DOHH2 (cell line): Measurements from ENCODE around the gene STIM2.
"Not testable (repeated sequence)": the region's sequence is repeated elsewhere in the genome, so short reads cannot be mapped to it uniquely, and the experiment has no call there.

Source experiments
- H3F3A ChIP-seq: fragments of 200-600 bp; sonication (generic), shearing (Covaris generic); 2 replicates; pipeline ENCODE4 v1.6.0; 2016; ENCODE audit warnings: antibody characterized with exemption, mild to moderate bottlenecking; ENCODE audit not compliant: control insufficient read depth, insufficient read depth
- H3K27ac ChIP-seq: fragments of 200-600 bp; sonication (generic); 2 replicates; pipeline ENCODE4 v1.5.1; 2014; ENCODE audit warnings: low read depth, mild to moderate bottlenecking, low read length, moderate library complexity
- H3K27me3 ChIP-seq: fragments of 200-600 bp; sonication (generic); 2 replicates; pipeline ENCODE4 v1.6.1; 2014; ENCODE audit warnings: mild to moderate bottlenecking, low read length, mixed read lengths; ENCODE audit not compliant: control insufficient read depth
- H3K36me3 ChIP-seq: fragments of 200-600 bp; sonication (generic); 2 replicates; pipeline ENCODE4 v1.6.1; 2014; ENCODE audit warnings: mild to moderate bottlenecking, low read length, moderate library complexity, mixed read lengths; ENCODE audit not compliant: control insufficient read depth
- H3K4me1 ChIP-seq: fragments of 200-600 bp; sonication (generic); 2 replicates; pipeline ENCODE4 v1.6.1; 2014; ENCODE audit warnings: mild to moderate bottlenecking, low read length, mixed read lengths; ENCODE audit not compliant: control insufficient read depth
- H3K4me2 ChIP-seq: fragments of 200-600 bp; sonication (generic); 2 replicates; pipeline ENCODE4 v1.6.0; 2014; ENCODE audit warnings: mild to moderate bottlenecking, low read length, moderate library complexity
- H3K4me3 ChIP-seq: fragments of 200-600 bp; sonication (generic); 2 replicates; pipeline ENCODE4 v1.5.1; 2014; ENCODE audit warnings: mild to moderate bottlenecking, low read length, mixed read lengths
- H3K79me2 ChIP-seq: fragments of 200-600 bp; sonication (generic); 2 replicates; pipeline ENCODE4 v1.6.1; 2014; ENCODE audit warnings: mild to moderate bottlenecking, low read length, mixed read lengths; ENCODE audit not compliant: control insufficient read depth
- H3K9me2 ChIP-seq: fragments of 200-600 bp; sonication (generic); replicated peaks from 2 replicates; pipeline ENCODE4 v1.6.1; 2014; ENCODE audit warnings: mild to moderate bottlenecking, low read length, mixed read lengths; ENCODE audit not compliant: control insufficient read depth
- H3K9me3 ChIP-seq: fragments of 200-600 bp; sonication (generic); 2 replicates; pipeline ENCODE4 v1.6.1; 2014; ENCODE audit warnings: antibody characterized with exemption, low read length, mixed read lengths; ENCODE audit not compliant: control insufficient read depth, insufficient read depth
- H4K20me1 ChIP-seq: fragments of 200-600 bp; sonication (generic); 2 replicates; pipeline ENCODE4 v1.6.0; 2014; ENCODE audit warnings: low read depth, mild to moderate bottlenecking, antibody characterized with exemption, low read length, moderate library complexity; ENCODE audit not compliant: control insufficient read depth, insufficient read depth
- EZH2phosphoT487 ChIP-seq: fragments of 200-600 bp; sonication (generic); IDR thresholded peaks from 2 replicates; pipeline ENCODE4 v1.6.1; 2017; ENCODE audit warnings: borderline replicate concordance, mild to moderate bottlenecking, antibody characterized with exemption, low read length, moderate library complexity, mixed read lengths
- TF ChIP-seq, protein P1 (sequence below): fragments of 200-600 bp; sonication (generic); IDR thresholded peaks from one replicate; pipeline ENCODE4 v1.5.1; 2014; ENCODE audit warnings: antibody characterized with exemption, mild to moderate bottlenecking, low read depth, low read length; ENCODE audit not compliant: poor library complexity, severe bottlenecking

The STIM2 gene

DNA sequence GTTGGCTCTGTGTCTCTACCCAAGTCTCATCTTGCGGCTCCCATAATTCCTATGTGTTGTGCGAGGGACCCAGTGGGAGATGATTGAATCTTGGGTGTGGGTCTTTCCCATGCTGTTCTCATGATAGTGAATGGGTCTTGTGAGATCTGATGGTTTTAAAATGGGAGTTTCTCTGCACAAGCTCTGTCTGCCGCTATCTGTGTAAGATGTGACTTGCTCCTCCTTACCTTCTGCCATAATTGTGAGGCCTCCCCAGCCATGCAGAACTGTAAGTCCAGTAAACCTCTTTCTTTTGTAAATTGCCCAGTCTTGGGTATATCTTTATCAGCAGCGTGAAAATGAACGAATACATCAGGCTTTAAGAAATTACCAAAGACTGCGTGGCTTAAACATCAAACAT lies 31.2 kb downstream of the STIM2 start:
- Histone ChIP-seq H3K9me3 (peaks cover 5% of the 10 kb centered on the region; the same call in 1 of the 2 replicates), H3K36me3 (peaks cover 37% of the 10 kb centered on the region)

DNA sequence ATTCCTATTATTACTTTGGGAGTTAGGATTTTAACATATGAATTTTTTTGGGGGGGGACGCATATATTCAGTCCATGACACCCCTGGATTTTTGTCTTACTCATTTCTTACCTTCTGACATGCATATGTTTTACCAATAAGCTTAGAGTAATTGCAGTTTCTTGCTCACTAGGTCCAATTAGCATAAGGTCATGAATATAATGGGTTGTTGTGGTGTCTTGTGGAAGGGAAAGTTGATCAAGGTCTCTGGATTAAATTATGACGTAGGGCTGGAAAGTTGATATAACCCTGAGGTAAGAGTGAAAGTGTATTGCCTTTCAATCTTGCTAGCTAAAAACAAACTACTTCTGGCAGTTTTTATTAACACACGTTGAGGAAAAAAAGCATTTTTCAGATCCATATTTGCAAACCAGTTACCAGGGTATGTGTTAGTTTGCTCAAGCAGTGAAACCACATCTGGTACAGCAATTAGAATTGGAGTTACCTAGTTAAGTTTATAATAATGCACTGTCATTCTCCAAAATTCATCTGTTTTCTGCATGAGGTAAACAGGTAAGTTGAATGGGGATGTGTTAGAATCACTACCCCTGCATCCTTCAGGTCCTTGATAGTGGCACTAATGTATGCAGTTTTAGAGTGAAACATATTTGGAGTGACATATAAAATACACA lies 32.0 kb downstream of the STIM2 start:
- no peak overlapping the region for H3K27ac ChIP-seq
- H3K79me2 ChIP-seq: peaks cover 97% of the 10 kb centered on the region
- H3F3A ChIP-seq: no peaks in the 10 kb centered on the region
- H3K9me3 ChIP-seq: peaks cover 5% of the 10 kb centered on the region; the same call in 1 of the 2 replicates
- no peak overlapping the region for H3K4me3 ChIP-seq
- H3K9me2 ChIP-seq: no peaks in the 10 kb centered on the region
- H3K4me1 ChIP-seq: peaks cover 19% of the 10 kb centered on the region
- TF ChIP-seq EZH2phosphoT487: no peak
- TF ChIP-seq, protein P1, sequence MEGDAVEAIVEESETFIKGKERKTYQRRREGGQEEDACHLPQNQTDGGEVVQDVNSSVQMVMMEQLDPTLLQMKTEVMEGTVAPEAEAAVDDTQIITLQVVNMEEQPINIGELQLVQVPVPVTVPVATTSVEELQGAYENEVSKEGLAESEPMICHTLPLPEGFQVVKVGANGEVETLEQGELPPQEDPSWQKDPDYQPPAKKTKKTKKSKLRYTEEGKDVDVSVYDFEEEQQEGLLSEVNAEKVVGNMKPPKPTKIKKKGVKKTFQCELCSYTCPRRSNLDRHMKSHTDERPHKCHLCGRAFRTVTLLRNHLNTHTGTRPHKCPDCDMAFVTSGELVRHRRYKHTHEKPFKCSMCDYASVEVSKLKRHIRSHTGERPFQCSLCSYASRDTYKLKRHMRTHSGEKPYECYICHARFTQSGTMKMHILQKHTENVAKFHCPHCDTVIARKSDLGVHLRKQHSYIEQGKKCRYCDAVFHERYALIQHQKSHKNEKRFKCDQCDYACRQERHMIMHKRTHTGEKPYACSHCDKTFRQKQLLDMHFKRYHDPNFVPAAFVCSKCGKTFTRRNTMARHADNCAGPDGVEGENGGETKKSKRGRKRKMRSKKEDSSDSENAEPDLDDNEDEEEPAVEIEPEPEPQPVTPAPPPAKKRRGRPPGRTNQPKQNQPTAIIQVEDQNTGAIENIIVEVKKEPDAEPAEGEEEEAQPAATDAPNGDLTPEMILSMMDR: no peak
- H4K20me1 ChIP-seq: no peaks in the 10 kb centered on the region
- H3K4me2 ChIP-seq: no peak overlapping the region
- H3K36me3 ChIP-seq: peaks cover 37% of the 10 kb centered on the region
- no peaks in the 10 kb centered on the region for H3K27me3 ChIP-seq

More for the DNA sequence above, 31.2 kb downstream of the STIM2 start:
- Histone ChIP-seq H3K4me1 (peaks cover 20% of the 10 kb centered on the region), H3K27ac (no peak overlapping the region), H4K20me1 (no peaks in the 10 kb centered on the region), H3K4me2 (no peak overlapping the region), H3K79me2 (peaks cover 97% of the 10 kb centered on the region), H3F3A (no peaks in the 10 kb centered on the region), H3K27me3 (no peaks in the 10 kb centered on the region), H3K4me3 (no peak overlapping the region), H3K9me2 (no peaks in the 10 kb centered on the region)
- no peak for TF ChIP-seq EZH2phosphoT487
- TF ChIP-seq, protein P1: no peak

DNA sequence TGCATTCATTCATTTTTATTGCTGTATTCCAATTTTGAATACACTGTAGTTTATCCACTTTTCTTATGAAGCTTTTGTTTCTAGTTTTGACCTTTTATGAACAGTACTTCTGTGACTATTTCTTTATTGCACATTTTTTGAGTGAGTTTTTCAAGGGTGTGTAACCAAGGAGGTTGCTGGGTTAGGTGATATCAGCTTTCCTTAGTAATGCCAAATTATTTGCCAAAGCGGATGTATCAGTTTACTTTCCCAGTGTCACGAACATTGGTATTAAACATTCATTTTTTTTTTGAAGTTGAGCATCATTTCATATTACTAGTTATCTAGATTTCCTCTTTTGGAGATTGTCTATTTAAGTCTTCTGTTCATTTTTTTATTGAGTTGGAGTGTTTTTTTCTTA lies 32.9 kb downstream of the STIM2 start:
- H3K36me3 ChIP-seq: peaks cover 28% of the 10 kb centered on the region
- H3K79me2 ChIP-seq: peaks cover 97% of the 10 kb centered on the region
- peaks cover 5% of the 10 kb centered on the region; the same call in 1 of the 2 replicates for H3K9me3 ChIP-seq
- H3F3A ChIP-seq: no peaks in the 10 kb centered on the region
- no peaks in the 10 kb centered on the region for H4K20me1 ChIP-seq
- TF ChIP-seq, protein P1: no peak
- TF ChIP-seq EZH2phosphoT487: no peak
- no peak overlapping the region for H3K4me2 ChIP-seq
- no peak overlapping the region for H3K4me3 ChIP-seq
- H3K9me2 ChIP-seq: no peaks in the 10 kb centered on the region
- H3K27ac ChIP-seq: no peak overlapping the region
- H3K27me3 ChIP-seq: no peaks in the 10 kb centered on the region
- peaks cover 28% of the 10 kb centered on the region for H3K4me1 ChIP-seq

DNA sequence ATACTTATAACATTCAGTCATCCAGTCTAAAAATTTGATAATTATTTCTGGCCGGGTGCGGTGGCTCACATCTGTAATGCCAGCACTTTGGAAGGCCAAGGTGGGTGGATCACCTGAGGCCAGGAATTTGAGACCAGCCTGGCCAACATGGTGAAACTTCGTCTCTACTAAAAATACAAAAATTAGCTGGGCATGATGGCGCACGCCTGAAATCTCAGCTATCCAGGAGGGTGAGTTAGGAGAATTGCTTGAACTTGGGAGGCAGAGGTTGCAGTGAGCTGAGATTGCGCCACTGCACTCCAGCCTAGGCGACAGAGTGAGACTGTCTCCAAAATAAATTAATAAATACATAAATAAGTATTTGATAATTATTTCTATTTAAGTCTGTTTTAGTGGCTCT lies 34.2 kb downstream of the STIM2 start:
- not testable (repeated sequence) for H3K4me2 ChIP-seq, H3K4me3 ChIP-seq, H3F3A ChIP-seq, H3K27me3 ChIP-seq, H3K9me2 ChIP-seq, H4K20me1 ChIP-seq, H3K27ac ChIP-seq, H3K9me3 ChIP-seq
- H3K4me1 ChIP-seq: peaks cover 36% of the 10 kb centered on the region
- H3K36me3 ChIP-seq: peaks cover 18% of the 10 kb centered on the region
- peaks cover 97% of the 10 kb centered on the region for H3K79me2 ChIP-seq
